Measurements from ENCODE around the gene BIN1. TPM values are rescaled to one million over a fixed set of nuclear protein-coding genes. Genes with fewer than 3 reads are reported as not detected.

The BIN1 gene
- total RNA-seq, 2 donors from 2014 or later = 41.7 to 45.9 TPM

DNA sequence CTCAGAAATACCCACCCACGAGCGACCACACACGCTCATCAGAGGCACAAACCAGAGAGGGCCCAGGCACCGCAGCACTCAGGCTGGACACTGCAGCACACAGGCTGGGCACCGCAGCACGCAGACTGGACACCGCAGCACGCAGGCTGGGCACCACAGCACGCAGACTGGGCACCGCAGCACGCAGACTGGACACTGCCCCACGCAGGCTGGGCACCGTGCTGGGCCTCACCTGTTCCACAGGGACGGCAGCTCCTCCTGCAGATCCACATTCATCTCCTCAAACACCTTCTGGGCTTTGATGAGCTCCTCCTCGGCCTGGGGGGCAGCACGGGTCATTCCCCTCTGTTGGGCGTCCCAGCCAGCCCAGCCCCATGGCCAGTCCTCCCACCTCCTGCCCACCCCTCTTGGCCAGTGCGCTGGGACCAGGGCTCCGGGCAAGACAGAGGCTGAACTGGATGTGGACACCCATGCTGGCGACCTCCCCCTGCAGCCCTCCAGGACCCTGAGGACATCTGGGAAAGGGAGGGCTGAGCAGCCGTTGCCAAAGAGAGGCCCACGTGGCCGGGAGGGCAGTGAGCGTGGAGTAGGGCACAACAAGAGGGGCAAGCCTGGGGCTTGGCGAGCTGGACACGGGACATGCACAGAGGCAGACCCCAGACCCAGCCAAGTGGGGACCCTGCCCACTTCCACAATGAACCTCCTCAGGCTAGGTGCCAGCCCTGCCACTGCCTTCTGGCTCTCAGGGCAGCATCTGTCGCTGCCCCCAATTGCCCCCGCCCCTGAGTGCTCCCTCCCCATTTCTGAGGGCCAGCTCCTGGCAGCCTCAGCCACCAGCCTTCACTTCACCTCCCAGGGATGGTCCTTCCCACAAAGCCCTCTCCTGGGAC is 43.0 kb downstream of the BIN1 start:
- Histone ChIP-seq H3K27ac (ENCODE audit: low read depth, low read length) (peak overlapping the region; percentile 71), H3K36me3 (ENCODE audit: control insufficient read depth, insufficient read depth, low read length) (peaks cover 3% of the 10 kb centered on the region), H3K4me3 (ENCODE audit: low read length) (no peak overlapping the region), H3K27me3 (ENCODE audit: control insufficient read depth, insufficient read depth, low read length, poor library complexity, severe bottlenecking) (no peaks in the 10 kb centered on the region), H3K9me3 (ENCODE audit: control insufficient read depth, low read length) (no peaks in the 10 kb centered on the region), H3K9ac (ENCODE audit: extremely low read depth, low read length, poor library complexity, severe bottlenecking) (no peak overlapping the region), H3K4me1 (ENCODE audit: control insufficient read depth, insufficient read depth, low read length) (no peaks in the 10 kb centered on the region)
- 91 to 92% methylated on average over 22 to 28 of the region's 28 CpGs for WGBS, 2 experiments (ENCODE audit: insufficient coverage in 1 of 2, insufficient read length in 1 of 2)
- no peak overlapping the region for H3K4me3 Mint-ChIP-seq
- no peaks in the 10 kb centered on the region for H3K9me3 Mint-ChIP-seq
- H3K27ac Mint-ChIP-seq = peak overlapping the region; percentile 55
- peaks cover 10% of the 10 kb centered on the region for H3K36me3 Mint-ChIP-seq (ENCODE audit: low read depth)
- TF ChIP-seq, protein P1, sequence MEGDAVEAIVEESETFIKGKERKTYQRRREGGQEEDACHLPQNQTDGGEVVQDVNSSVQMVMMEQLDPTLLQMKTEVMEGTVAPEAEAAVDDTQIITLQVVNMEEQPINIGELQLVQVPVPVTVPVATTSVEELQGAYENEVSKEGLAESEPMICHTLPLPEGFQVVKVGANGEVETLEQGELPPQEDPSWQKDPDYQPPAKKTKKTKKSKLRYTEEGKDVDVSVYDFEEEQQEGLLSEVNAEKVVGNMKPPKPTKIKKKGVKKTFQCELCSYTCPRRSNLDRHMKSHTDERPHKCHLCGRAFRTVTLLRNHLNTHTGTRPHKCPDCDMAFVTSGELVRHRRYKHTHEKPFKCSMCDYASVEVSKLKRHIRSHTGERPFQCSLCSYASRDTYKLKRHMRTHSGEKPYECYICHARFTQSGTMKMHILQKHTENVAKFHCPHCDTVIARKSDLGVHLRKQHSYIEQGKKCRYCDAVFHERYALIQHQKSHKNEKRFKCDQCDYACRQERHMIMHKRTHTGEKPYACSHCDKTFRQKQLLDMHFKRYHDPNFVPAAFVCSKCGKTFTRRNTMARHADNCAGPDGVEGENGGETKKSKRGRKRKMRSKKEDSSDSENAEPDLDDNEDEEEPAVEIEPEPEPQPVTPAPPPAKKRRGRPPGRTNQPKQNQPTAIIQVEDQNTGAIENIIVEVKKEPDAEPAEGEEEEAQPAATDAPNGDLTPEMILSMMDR (conservative IDR thresholded peaks at IDR 0.05) = no peak
- no peak for DNase-seq
- peaks cover 5% of the 10 kb centered on the region for H3K27me3 Mint-ChIP-seq (ENCODE audit: insufficient read depth)
- peaks cover 5% of the 10 kb centered on the region for H3K4me1 Mint-ChIP-seq

DNA sequence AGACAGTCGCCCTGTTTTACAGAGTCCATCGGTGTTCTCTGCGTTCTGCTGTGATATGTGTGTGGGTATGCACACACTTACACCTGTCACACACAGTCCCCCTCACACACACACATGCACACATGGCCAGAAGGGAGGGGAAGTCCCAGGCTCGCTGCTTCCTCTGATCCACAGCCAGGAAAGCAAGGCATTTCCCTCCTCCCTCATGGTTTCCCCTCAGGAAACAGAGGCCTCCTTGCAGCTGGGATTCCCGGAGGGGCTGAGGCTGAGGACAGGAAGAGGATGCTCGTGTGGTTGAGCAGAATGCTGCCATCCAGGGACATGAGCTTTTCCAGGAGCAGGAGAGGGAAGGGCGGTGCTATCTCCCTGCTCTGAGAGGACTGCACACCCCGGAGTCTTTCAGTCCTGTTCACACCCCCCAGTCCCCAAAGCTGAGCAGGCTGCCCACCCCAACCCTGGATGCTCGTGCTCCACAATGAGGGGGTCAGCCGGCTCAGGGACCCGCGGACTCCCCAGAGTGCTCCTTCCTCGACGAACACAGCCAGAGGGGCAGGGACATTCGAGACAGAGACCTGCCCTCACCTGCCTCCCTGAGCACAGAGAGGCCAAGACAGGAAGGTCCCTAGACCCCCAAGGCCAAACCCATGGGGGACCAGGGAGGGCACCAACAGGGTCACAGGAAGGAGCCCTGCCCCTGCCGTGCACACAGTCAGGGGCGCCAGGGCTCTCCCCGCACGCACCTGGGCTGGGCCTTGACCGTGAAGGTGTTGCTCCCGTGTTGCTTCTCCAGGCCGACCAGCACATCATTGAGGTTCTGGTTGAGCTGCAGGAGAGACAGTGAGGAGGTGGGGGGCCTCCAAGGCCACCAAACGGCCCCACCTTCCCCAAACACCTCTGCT is 45.3 kb downstream of the BIN1 start:
- Histone ChIP-seq H3K36me3 (ENCODE audit: control insufficient read depth, insufficient read depth, low read length) (peaks cover 3% of the 10 kb centered on the region), H3K27me3 (ENCODE audit: control insufficient read depth, insufficient read depth, low read length, poor library complexity, severe bottlenecking) (no peaks in the 10 kb centered on the region), H3K27ac (ENCODE audit: low read depth, low read length) (no peak overlapping the region), H3K9me3 (ENCODE audit: control insufficient read depth, low read length) (no peaks in the 10 kb centered on the region), H3K9ac (ENCODE audit: extremely low read depth, low read length, poor library complexity, severe bottlenecking) (no peak overlapping the region), H3K4me3 (ENCODE audit: low read length) (no peak overlapping the region), H3K4me1 (ENCODE audit: control insufficient read depth, insufficient read depth, low read length) (no peaks in the 10 kb centered on the region)
- Mint-ChIP-seq H3K9me3 (no peaks in the 10 kb centered on the region), H3K4me1 (no peaks in the 10 kb centered on the region), H3K4me3 (no peak overlapping the region), H3K27me3 (ENCODE audit: insufficient read depth) (no peaks in the 10 kb centered on the region), H3K27ac (no peak overlapping the region), H3K36me3 (ENCODE audit: low read depth) (peaks cover 10% of the 10 kb centered on the region)
- DNase-seq = no peak
- WGBS, 2 experiments (ENCODE audit: insufficient coverage in 1 of 2, insufficient read length in 1 of 2) = 88 to 89% methylated on average over 10 to 20 of the region's 23 CpGs
- TF ChIP-seq, protein P1 (conservative IDR thresholded peaks at IDR 0.05) = no peak

DNA sequence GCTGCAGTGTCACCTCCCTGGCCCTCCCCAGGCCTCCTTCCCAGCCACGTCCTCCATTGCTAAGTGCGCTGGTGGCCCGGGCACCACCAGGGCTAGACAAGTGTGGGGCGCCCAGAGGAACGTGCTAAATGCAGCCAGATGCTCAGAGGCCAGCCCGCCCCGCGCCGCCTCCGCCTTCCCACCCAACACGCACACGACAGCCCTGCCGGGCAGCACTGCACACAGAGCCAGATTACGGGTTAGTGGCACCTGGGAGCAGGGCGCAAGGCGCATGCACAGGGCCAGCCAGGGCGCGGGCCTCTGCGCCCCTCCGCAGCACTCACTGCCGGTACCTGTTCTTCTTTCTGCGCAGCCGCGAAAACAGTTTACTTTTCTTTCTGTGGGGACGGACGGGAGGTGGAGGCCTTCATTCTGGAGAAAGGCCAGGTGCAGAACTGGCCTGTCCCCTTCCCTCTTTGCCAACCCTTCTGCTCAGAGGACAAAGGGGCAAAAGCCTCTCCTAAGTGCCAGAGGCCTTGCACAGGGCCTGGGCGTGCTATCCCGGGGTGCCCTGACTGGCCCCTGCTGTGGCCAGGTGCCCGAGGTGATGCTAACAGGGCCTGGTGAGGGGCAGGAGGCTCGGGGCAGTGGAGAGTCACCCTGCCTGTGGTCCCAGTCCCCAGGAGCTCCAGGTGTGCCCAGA is 46.5 kb downstream of the BIN1 start:
- WGBS, 2 experiments (ENCODE audit: insufficient coverage in 1 of 2, insufficient read length in 1 of 2) = 94 to 96% methylated on average over 19 to 30 of the region's 30 CpGs
- H3K4me1 Mint-ChIP-seq = no peaks in the 10 kb centered on the region
- no peaks in the 10 kb centered on the region for H3K27me3 Mint-ChIP-seq (ENCODE audit: insufficient read depth)
- no peak overlapping the region for H3K4me3 ChIP-seq (ENCODE audit: low read length)
- no peak overlapping the region for H3K9ac ChIP-seq (ENCODE audit: extremely low read depth, low read length, poor library complexity, severe bottlenecking)
- no peaks in the 10 kb centered on the region for H3K9me3 ChIP-seq (ENCODE audit: control insufficient read depth, low read length)
- H3K27ac Mint-ChIP-seq = no peak overlapping the region
- DNase-seq = no peak
- no peaks in the 10 kb centered on the region for H3K9me3 Mint-ChIP-seq
- no peaks in the 10 kb centered on the region for H3K27me3 ChIP-seq (ENCODE audit: control insufficient read depth, insufficient read depth, low read length, poor library complexity, severe bottlenecking)
- H3K36me3 ChIP-seq (ENCODE audit: control insufficient read depth, insufficient read depth, low read length) = peaks cover 3% of the 10 kb centered on the region
- H3K27ac ChIP-seq (ENCODE audit: low read depth, low read length) = no peak overlapping the region
- TF ChIP-seq, protein P1 (conservative IDR thresholded peaks at IDR 0.05) = no peak
- no peak overlapping the region for H3K4me3 Mint-ChIP-seq
- peaks cover 13% of the 10 kb centered on the region for H3K36me3 Mint-ChIP-seq (ENCODE audit: low read depth)
- no peaks in the 10 kb centered on the region for H3K4me1 ChIP-seq (ENCODE audit: control insufficient read depth, insufficient read depth, low read length)

Data from endodermal cell (in vitro differentiated cells).